Measurements from ENCODE around the gene CLEC4C.
A peak's percentile ranks its signal among the peaks of the same experiment; 100 is the strongest.

CLEC4C gene

DNA sequence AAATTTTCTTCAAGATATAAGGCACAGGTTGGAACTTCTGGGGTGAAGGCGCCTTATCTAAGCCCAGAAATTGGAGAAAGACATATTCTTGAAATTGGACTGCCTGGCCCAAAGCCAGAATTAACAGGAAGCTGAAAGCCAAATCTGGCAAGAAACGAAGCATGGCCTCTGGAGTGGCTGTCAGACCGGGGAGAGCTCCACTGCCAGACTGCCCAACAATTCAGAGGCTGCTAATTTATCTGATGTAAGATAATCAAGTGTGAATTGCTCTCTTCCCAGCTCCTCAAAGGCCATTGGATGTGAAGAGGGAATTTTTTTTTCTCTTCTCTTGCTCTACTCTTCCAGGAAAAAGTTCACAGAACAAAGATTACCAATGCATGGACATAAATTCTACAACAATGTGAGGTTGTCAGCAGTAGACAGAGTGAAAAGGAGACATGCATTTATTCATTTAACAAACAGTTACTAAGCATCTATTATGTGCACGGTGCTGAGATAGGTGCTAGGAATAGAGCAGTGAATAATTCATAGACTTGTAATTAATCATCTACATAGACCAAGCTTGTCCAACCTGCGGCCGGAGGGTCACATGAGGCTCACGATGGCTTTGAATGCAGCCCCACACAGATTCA, 51.5 kb downstream of the CLEC4C start, which contains the start of gene GDF3:
GDF3 (minus strand) TSS at position 210 of the 632 bp plus-strand sequence; CDS start at position 163, 47 bp downstream.
- no peak within 1 kb of the TSS for H3K4me3 ChIP-seq (ENCODE audit: low read depth, low read length)
- peak; percentile 31 for DNase-seq (ENCODE audit: low read depth)
- TF ChIP-seq, protein P1, sequence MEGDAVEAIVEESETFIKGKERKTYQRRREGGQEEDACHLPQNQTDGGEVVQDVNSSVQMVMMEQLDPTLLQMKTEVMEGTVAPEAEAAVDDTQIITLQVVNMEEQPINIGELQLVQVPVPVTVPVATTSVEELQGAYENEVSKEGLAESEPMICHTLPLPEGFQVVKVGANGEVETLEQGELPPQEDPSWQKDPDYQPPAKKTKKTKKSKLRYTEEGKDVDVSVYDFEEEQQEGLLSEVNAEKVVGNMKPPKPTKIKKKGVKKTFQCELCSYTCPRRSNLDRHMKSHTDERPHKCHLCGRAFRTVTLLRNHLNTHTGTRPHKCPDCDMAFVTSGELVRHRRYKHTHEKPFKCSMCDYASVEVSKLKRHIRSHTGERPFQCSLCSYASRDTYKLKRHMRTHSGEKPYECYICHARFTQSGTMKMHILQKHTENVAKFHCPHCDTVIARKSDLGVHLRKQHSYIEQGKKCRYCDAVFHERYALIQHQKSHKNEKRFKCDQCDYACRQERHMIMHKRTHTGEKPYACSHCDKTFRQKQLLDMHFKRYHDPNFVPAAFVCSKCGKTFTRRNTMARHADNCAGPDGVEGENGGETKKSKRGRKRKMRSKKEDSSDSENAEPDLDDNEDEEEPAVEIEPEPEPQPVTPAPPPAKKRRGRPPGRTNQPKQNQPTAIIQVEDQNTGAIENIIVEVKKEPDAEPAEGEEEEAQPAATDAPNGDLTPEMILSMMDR (conservative IDR thresholded peaks at IDR 0.05; ENCODE audit: low read depth, low read length), result no peak

DNA sequence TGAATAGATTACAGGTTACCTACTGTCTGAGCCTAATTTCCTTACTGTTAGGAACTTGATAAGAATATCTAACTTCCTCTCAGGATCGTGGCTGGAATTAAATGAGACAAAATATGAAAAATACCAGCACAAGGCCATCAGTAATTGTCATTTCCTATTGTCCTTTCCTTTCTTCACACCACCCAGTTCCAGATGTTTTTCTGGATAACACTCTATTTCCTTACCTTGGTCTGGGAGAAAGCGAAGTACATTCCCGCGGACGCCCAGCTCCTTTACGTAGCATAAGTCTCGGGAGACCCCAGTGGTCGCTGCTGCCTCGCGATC, 52.0 kb downstream of the CLEC4C start:
- no peak overlapping the region for H3K4me3 ChIP-seq (ENCODE audit: low read depth, low read length)
- DNase-seq (ENCODE audit: low read depth), result no peak
- TF ChIP-seq, protein P1 (conservative IDR thresholded peaks at IDR 0.05; ENCODE audit: low read depth, low read length), result no peak

DNA sequence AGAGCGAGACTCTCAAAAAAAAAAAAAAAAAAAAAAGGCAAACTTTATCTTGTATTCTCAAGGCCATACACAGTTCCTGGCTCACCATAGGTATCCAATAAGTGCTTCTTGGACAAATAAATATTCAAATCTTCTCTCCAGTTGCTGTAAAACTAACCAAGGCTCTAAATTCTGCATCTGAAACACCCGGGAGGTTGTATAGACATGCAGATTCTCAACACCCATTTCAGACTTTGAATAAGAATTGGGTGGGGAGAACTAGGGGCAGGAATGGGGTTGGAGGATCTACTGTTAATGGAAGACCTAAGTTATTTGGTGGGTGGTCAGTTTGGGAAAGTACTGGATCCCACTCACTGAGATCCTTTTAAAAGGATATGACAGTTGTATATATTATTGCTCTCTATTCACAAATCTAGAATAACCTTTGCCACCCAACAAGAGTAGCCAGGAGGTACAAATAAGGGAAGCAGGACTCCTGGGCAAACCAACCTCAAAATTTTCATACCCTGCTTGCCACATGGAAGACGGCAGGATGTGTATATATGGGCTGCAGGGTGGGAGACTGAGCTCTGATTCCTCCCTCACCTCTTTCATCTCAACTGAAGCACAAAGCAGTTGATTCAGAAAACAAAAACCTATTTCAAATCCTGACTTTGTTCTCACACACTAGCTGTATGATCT, 52.5 kb downstream of the CLEC4C start:
- no peak for DNase-seq (ENCODE audit: low read depth)
- H3K4me3 ChIP-seq (ENCODE audit: low read depth, low read length), result no peak overlapping the region
- TF ChIP-seq, protein P1 (conservative IDR thresholded peaks at IDR 0.05; ENCODE audit: low read depth, low read length), result no peak

DNA sequence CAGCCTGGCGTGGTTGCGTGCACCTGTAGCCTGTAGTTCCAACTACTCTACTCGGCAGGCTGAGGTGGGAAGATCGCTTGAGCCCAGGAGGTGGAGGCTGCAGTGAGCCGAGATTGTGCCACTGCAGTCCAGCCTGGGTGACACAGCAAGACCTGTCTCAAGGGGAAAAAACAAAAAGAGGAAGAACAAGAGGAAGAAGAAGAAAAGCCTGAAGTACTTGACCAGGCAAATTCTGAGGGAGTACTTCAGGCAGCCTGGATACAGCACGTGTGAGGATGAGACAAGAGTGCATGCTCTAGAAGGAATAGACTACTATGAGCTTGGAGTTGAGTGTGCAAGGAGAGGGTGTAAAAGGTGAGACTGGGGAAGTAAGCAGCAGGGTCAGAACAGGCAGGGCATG, 53.4 kb downstream of the CLEC4C start:
- TF ChIP-seq, protein P1 (conservative IDR thresholded peaks at IDR 0.05; ENCODE audit: low read depth, low read length), result no peak
- no peak for DNase-seq (ENCODE audit: low read depth)
- no peak overlapping the region for H3K4me3 ChIP-seq (ENCODE audit: low read depth, low read length)

DNA sequence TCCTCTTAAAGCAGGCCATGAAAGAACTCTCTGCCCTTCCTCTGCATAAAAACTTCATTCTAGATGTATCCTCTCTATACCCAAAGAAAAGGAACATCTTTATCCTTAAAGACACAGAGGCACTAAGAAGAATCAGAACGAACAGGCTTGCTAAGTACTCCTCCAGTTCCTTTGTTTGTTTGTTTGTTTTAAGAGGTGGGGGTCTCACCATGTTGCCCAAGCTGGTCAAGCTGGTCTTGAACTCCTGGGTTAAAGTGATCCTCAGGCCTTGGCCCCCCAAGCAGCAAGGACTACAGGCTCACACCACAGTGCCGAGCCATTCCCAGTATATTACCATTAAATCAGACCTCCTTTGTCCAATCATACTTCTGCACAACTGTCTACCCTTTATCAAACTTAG, 65.6 kb downstream of the CLEC4C start:
- TF ChIP-seq, protein P1 (conservative IDR thresholded peaks at IDR 0.05; ENCODE audit: low read depth, low read length), result no peak
- no peak overlapping the region for H3K4me3 ChIP-seq (ENCODE audit: low read depth, low read length)
- no peak for DNase-seq (ENCODE audit: low read depth)
